Fibroblast of lung (primary cell): ENCODE measurements around the gene CLDN4. TPM values are rescaled to one million over a fixed set of nuclear protein-coding genes. Genes with fewer than 3 reads are reported as not detected.
A peak's percentile ranks its signal among the peaks of the same experiment; 100 is the strongest.
"Not testable (repeated sequence)": the region's sequence is repeated elsewhere in the genome, so short reads cannot be mapped to it uniquely, and the experiment has no call there.

ENCODE experiments used
- DNase-seq, 2 donors: peaks; one replicate each; pipeline versions ENCODE4 v3.0.0 to v3.0.0-alpha.2; 2010; ENCODE audit warnings: low read depth in 2 of 2
- H2AFZ ChIP-seq: 2 replicates; pipeline ENCODE4 v1.5.1; 2012; ENCODE audit warnings: low read length, control low read depth, inconsistent platforms
- H3K27ac ChIP-seq: 2 replicates; pipeline ENCODE4 v1.5.1; 2011; ENCODE audit warnings: low read length, control low read depth; ENCODE audit not compliant: insufficient read depth
- H3K27me3 ChIP-seq: 2 replicates; pipeline ENCODE4 v1.5.1; 2011; ENCODE audit warnings: mild to moderate bottlenecking, low read length; ENCODE audit not compliant: control insufficient read depth, insufficient read depth
- H3K36me3 ChIP-seq: 2 replicates; pipeline ENCODE4 v1.5.1; 2011; ENCODE audit warnings: low read length; ENCODE audit not compliant: control insufficient read depth, insufficient read depth
- H3K4me1 ChIP-seq: 2 replicates; pipeline ENCODE4 v1.5.1; 2011; ENCODE audit warnings: low read length; ENCODE audit not compliant: control insufficient read depth, insufficient read depth; ENCODE audit errors: extremely low read depth
- H3K4me2 ChIP-seq: 2 replicates; pipeline ENCODE4 v1.5.1; 2011; ENCODE audit warnings: low read length, control low read depth; ENCODE audit not compliant: insufficient read depth; ENCODE audit errors: extremely low read depth
- H3K4me3 ChIP-seq, 4 experiments: fragments of 200-600 bp in 1 of 4; sonication (generic) in 1 of 4; replicated peaks in 1 of 4; 2 replicates each; pipeline ENCODE4 v1.5.1; 2011 to 2016; ENCODE audit warnings: low read length in 4 of 4, low read depth in 3 of 4, mild to moderate bottlenecking in 3 of 4, control low read depth in 2 of 4, inconsistent platforms in 1 of 4, mixed read lengths in 1 of 4; ENCODE audit not compliant: insufficient read depth in 1 of 4; ENCODE audit errors: control extremely low read depth in 1 of 4
- H3K79me2 ChIP-seq: 2 replicates; pipeline ENCODE4 v1.5.1; 2012; ENCODE audit warnings: mild to moderate bottlenecking, low read length, inconsistent platforms; ENCODE audit not compliant: control insufficient read depth, insufficient read depth
- H3K9ac ChIP-seq: 2 replicates; pipeline ENCODE4 v1.5.1; 2011; ENCODE audit warnings: mild to moderate bottlenecking, low read length, control low read depth; ENCODE audit not compliant: insufficient read depth
- H3K9me3 ChIP-seq: 2 replicates; pipeline ENCODE4 v1.5.1; 2012; ENCODE audit warnings: low read depth, low read length; ENCODE audit not compliant: control insufficient read depth, insufficient read depth
- H4K20me1 ChIP-seq: 2 replicates; pipeline ENCODE4 v1.5.1; 2011; ENCODE audit warnings: low read length; ENCODE audit not compliant: control insufficient read depth, insufficient read depth; ENCODE audit errors: extremely low read depth
- EZH2 ChIP-seq: IDR thresholded peaks from 2 replicates; pipeline ENCODE4 v1.5.1; 2012; ENCODE audit warnings: low read length, control low read depth, mild to moderate bottlenecking; ENCODE audit errors: missing control alignments
- polyA plus RNA-seq, 2 donors: library from polyadenylated mRNA; depleted of rRNA in 1 of 2; stranded (reverse) in 1 of 2; unstranded in 1 of 2; fragments of >200 nt; gene quantifications; 2 replicates each; pipeline ENCODE4 v1.2.1, GENCODE V29; 2011 to 2012; ENCODE audit warnings: missing spikeins in 1 of 2
- total RNA-seq: library from RNA; depleted of rRNA; stranded (reverse); fragments of >200 nt; gene quantifications from 2 replicates; pipeline ENCODE4 v1.2.1, GENCODE V29; 2014
- TF ChIP-seq, protein P1 (sequence below), 2 donors: IDR thresholded peaks in 1 of 2; conservative IDR thresholded peaks in 1 of 2; 1 replicate in 1 of 2; 2 replicates in 1 of 2; pipeline ENCODE4 v1.5.1; 2011 to 2012; ENCODE audit warnings: low read length in 2 of 2, control low read depth in 1 of 2, inconsistent platforms in 1 of 2, low read depth in 1 of 2, mild to moderate bottlenecking in 1 of 2

Gene CLDN4
- total and polyA plus RNA-seq, 2 donors (not counting 1 experiment from before 2014, with no cell fraction given) = under 0.01 to 0.51 TPM

DNA sequence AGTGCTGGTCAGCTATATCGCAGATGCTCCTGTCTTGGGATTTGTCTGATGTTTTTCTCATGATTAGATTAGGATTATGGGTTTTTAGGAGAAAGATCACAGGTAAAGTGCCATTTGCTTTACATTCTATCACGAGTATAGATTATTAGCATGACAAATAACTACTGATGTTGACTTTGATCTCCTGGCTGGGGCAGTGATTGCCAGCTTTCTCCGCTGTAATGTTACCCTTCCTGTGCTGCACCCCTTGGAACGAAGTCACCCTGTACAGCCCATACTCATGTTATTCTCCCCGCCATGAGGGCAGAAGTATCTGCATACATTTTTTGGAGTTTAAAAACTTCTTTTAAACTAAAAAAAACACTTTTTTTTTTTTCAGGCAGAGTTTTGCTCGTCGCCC, 10.8 kb upstream of the CLDN4 start:
- TF ChIP-seq EZH2 = no peak
- TF ChIP-seq, protein P1, sequence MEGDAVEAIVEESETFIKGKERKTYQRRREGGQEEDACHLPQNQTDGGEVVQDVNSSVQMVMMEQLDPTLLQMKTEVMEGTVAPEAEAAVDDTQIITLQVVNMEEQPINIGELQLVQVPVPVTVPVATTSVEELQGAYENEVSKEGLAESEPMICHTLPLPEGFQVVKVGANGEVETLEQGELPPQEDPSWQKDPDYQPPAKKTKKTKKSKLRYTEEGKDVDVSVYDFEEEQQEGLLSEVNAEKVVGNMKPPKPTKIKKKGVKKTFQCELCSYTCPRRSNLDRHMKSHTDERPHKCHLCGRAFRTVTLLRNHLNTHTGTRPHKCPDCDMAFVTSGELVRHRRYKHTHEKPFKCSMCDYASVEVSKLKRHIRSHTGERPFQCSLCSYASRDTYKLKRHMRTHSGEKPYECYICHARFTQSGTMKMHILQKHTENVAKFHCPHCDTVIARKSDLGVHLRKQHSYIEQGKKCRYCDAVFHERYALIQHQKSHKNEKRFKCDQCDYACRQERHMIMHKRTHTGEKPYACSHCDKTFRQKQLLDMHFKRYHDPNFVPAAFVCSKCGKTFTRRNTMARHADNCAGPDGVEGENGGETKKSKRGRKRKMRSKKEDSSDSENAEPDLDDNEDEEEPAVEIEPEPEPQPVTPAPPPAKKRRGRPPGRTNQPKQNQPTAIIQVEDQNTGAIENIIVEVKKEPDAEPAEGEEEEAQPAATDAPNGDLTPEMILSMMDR (conservative IDR thresholded peaks at IDR 0.05 in 1 of 2, IDR thresholded peaks at IDR 0.05 in 1 of 2; ENCODE audit: low read depth in 1 of 2, low read length in 2 of 2) = no peak
- no peaks in the 10 kb centered on the region for H3K79me2 ChIP-seq
- H3K27me3 ChIP-seq = no peaks in the 10 kb centered on the region
- no peaks in the 10 kb centered on the region for H3K9me3 ChIP-seq
- no peak overlapping the region for H3K4me2 ChIP-seq
- no peak overlapping the region for H3K4me3 ChIP-seq
- no peaks in the 10 kb centered on the region for H4K20me1 ChIP-seq
- H3K4me1 ChIP-seq = peaks cover 11% of the 10 kb centered on the region
- no peak for DNase-seq
- no peak overlapping the region for H3K9ac ChIP-seq
- H3K36me3 ChIP-seq = no peaks in the 10 kb centered on the region
- H2AFZ ChIP-seq = no peak overlapping the region
- no peak overlapping the region for H3K27ac ChIP-seq

DNA sequence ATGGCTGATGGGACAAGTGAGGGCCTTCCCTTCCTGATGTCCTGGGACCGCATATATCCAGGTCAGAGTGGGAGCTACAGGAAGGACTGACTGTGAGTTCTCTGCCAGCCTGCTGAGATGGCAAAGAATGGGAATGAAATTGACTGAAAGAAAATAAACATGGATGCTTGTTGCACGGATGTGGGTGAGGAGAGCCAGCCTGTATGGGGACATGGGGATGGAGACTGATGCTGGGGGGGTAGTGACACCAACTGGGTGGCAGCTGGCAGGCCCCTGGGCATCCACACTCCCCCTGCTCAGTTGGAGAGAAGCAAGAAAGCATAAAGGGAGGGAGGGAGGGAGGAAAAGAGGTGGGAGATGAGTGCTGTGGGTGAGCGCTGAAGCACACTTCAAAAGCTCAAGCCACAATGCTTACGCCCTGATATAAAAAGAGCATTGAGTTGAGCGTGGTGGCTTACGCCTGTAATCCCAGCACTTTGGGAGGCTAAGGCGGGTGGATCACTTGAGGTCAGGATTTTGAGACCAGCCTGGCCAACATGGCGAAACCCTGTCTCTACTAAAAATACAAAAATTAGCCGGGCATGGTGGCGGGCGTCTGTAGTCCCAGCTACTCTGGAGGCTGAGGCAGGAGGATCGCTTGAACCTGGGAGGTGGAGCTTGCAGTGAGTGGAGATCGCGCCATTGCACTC, 9.1 kb upstream of the CLDN4 start:
- H3K36me3 ChIP-seq, H4K20me1 ChIP-seq, H3K4me3 ChIP-seq, H2AFZ ChIP-seq, H3K27me3 ChIP-seq, H3K9ac ChIP-seq, H3K4me2 ChIP-seq, H3K9me3 ChIP-seq, H3K79me2 ChIP-seq, DNase-seq: not testable (repeated sequence)
- H3K4me1 ChIP-seq = peaks cover 11% of the 10 kb centered on the region
- peak overlapping the region; percentile 98 for H3K27ac ChIP-seq

DNA sequence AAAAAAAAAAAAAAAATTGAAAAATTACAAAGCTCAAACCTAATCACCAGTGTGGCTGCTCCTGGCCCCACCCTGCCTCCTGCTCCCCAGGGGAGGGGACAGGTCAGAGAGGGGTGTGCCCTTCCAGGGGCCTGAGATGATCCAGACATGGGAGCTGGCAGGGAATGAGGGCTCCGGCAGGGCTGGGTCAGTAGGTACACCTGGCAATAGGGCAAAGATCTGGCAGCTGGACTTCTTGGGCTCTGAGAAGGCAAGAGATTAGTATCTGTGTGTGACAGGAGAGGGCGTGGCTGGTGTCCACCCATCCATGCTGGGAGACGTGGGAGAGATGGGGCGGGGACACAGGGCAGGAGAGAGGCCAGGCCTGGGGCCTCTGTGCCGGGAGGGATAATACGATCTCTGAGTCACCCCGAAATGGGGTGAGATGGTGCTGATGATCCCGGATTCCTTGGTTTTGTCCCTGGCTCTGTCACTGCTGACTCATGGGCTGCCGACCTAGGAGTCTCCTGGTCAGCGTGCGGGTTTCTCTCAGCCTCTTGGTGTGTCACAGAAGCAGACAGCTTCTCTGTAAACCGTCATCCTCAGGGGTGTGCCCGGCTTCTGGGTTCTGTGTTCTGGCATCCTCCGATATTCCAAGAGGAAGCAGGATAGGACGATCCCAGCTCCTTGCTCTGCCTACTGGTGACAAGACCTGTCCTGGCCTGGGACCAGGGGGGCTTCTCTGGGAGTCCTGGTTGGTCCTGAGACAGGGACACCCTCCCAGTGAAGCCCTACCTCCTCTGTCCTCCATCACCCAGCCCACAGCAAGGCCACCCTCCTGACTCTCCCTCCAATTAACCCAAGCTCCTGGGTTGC, 8.2 kb upstream of the CLDN4 start:
- peak; percentile 94 to 95 for DNase-seq
- Histone ChIP-seq H3K4me1 (peaks cover 14% of the 10 kb centered on the region), H4K20me1 (no peaks in the 10 kb centered on the region), H3K9ac (peak overlapping the region; percentile 68), H3K4me2 (peak overlapping the region; percentile 72), H3K27me3 (no peaks in the 10 kb centered on the region), H3K27ac (peak overlapping the region; percentile 98), H2AFZ (peak overlapping the region; percentile 61), H3K79me2 (no peaks in the 10 kb centered on the region), H3K9me3 (no peaks in the 10 kb centered on the region), H3K36me3 (no peaks in the 10 kb centered on the region), H3K4me3 (no peak overlapping the region)
- no peak for TF ChIP-seq EZH2
- TF ChIP-seq, protein P1 (conservative IDR thresholded peaks at IDR 0.05 in 1 of 2, IDR thresholded peaks at IDR 0.05 in 1 of 2; ENCODE audit: low read depth in 1 of 2, low read length in 2 of 2) = no peak
